Measurements from ENCODE around the gene LGMN. TPM values are rescaled to one million over a fixed set of nuclear protein-coding genes. Genes with fewer than 3 reads are reported as not detected.
A peak's percentile ranks its signal among the peaks of the same experiment; 100 is the strongest.

LGMN gene
- total RNA-seq, 2 donors from 2014 or later = 3.6 to 16.5 TPM

DNA sequence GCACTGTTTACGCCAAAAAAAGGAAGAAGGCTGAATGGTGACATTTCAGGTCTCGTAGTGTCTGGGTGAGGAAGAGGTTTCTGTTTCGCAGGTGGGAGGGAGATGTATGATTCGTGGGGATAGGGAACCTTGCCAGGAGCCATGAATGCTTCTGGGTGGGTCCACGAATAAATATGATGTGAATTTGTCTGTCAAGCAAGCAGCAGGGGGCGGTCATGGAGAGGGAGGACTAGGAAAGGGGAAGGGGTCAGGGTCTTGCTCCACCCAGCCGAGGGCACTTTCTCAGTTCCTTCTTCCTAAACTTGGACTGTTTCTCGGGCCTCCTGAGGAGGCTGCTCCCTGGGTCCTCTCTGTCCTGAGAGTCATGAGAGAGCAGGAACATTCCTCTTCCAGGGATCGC, 72.5 kb downstream of the LGMN start:
- Mint-ChIP-seq H3K4me1 (peaks cover 38% of the 10 kb centered on the region), H3K9me3 (no peaks in the 10 kb centered on the region), H3K36me3 (ENCODE audit: low read depth) (peaks cover 90% of the 10 kb centered on the region), H3K27me3 (no peaks in the 10 kb centered on the region), H3K27ac (peak overlapping the region; percentile 31), H3K4me3 (peak overlapping the region; percentile 63)
- ATAC-seq (replicated peaks) = no peak

DNA sequence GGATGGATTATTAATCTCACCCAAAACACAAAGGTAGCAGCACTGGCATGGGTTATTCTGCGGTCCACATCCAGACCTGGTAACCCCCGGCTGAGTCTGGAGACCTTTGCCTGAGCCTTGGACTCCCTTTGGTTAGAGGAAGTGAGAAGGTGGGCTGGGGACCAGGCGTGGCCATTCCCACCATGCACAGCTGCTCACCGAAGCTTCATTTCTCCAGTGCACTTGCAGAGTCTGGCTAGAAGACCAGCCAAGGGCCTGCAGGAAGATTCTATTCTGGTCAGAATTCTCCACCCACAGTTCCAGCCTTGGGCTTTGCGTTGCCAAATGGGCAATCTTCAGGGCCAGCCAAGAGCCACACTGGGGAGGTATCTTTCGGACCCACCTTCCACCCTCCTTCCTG, 73.0 kb downstream of the LGMN start:
- Mint-ChIP-seq H3K36me3 (ENCODE audit: low read depth) (peaks cover 91% of the 10 kb centered on the region), H3K4me1 (peaks cover 42% of the 10 kb centered on the region), H3K27me3 (no peaks in the 10 kb centered on the region), H3K27ac (peak overlapping the region; percentile 31), H3K9me3 (no peaks in the 10 kb centered on the region), H3K4me3 (peak overlapping the region; percentile 63)
- no peak for ATAC-seq (replicated peaks)

DNA sequence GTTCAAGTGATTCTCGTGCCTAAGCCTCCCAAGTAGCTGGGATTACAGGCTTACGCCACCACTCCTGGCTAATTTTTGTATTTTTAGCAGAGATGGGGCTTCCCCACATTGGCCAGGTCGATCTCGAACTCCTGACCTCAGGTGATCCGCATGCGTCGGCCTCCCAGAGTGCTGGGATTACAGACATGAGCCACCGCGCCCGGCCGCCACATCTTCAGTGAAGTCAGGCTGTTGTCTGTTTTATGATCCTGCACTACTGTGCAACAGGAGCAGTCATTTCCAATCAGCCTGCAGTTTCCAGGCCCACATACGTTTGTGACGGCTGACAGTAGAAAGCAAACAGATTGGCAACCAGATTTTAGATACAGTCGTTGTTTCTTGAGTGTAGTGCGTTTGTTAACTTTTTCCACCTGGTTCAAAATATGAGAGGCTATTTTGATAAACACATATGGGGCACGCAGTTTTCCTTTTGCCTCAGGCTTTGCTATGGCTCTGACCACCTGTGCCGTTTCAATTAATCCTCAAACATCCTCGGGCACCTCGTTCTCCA, 74.8 kb downstream of the LGMN start:
- Mint-ChIP-seq H3K27ac (no peak overlapping the region), H3K4me3 (no peak overlapping the region), H3K4me1 (peaks cover 47% of the 10 kb centered on the region), H3K36me3 (ENCODE audit: low read depth) (peaks cover 80% of the 10 kb centered on the region), H3K9me3 (no peaks in the 10 kb centered on the region), H3K27me3 (no peaks in the 10 kb centered on the region)
- ATAC-seq (replicated peaks) = no peak

DNA sequence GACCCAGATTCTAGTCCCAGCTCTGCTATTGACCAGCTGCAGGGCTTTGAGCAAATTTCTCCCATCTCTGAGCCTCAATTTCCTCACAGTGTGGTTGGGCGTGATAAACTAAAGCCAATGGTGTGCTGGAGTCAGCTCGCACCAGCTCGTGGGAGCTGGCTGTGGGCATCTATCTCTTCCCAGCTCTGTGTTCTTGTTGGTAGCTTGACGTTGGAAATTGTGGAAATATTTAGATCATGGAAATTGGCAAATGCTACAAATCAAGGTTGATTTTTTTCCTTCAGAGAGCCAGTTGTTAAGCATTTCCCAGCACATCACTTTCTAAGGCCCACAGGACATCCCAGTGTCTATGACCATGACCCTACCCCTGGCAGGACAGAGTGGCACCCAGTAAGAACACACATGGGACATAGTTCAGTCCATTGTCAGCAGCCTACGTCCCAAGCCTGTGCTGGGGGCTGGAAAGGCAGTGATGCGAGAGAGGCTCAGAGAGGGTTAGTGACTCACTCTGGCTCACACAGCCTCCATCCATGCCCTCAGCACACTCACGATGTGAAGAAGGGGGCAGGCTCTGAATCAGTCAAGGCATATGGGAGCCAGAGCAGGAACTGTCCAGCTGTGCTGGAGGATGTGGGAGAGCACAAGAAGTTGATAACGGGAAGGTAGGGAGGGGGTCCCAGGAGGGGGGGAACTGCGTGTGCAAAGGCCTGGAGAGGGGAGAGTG, 77.6 kb downstream of the LGMN start:
- no peaks in the 10 kb centered on the region for H3K27me3 Mint-ChIP-seq
- peaks cover 80% of the 10 kb centered on the region for H3K36me3 Mint-ChIP-seq (ENCODE audit: low read depth)
- peak; percentile 84 for ATAC-seq (replicated peaks)
- no peaks in the 10 kb centered on the region for H3K9me3 Mint-ChIP-seq
- peak overlapping the region; percentile 86 for H3K27ac Mint-ChIP-seq
- peaks cover 38% of the 10 kb centered on the region for H3K4me1 Mint-ChIP-seq
- H3K4me3 Mint-ChIP-seq = peak overlapping the region; percentile 71

- Mint-ChIP-seq H3K9me3 (no peaks in the 10 kb centered on the region), H3K27ac (peak overlapping the region; percentile 86), H3K4me3 (peak overlapping the region; percentile 71), H3K36me3 (ENCODE audit: low read depth) (peaks cover 80% of the 10 kb centered on the region), H3K4me1 (peaks cover 38% of the 10 kb centered on the region), H3K27me3 (no peaks in the 10 kb centered on the region)
- ATAC-seq (replicated peaks) = no peak
These were observed 78.3 kb downstream of the LGMN start for GRCh38 chr14:92670160-92670559.

DNA sequence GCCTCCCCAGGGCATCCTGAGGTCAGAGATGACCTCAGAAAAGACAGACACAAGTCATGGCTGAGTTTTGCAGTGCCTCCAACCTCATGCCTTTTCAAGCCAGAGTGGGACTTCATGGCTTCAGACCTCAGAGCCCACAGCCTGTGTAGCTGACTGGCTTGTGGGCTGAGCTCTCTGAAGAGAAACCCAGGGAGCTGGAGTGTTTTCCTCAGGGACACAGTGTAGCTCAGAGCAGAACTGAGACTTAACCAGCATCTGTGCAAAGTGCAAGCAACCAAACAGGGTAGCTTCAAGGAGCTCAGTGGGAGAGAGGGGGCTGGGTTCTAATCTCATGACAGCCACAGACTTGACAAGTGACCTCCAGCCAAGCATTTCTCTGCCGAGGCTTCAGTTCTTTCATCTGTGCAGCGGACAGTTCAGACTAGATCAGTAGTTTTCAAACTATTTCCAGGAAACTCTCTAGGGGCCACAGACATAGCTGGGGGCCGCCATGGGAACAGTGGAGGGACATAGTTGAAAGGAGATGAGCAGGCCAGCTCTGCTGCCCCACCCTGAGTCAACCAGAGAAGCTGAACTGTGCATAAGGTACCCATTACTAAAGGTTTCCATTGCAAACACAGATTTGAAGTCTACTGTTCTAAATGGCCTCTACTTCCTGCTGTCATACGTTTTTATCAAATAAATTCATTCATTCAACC, 80.0 kb downstream of the LGMN start:
- peaks cover 49% of the 10 kb centered on the region for H3K4me1 Mint-ChIP-seq
- H3K9me3 Mint-ChIP-seq = no peaks in the 10 kb centered on the region
- H3K36me3 Mint-ChIP-seq (ENCODE audit: low read depth) = peaks cover 82% of the 10 kb centered on the region
- peak overlapping the region; percentile 71 for H3K4me3 Mint-ChIP-seq
- peak; percentile 81 for ATAC-seq (replicated peaks)
- peak overlapping the region; percentile 86 for H3K27ac Mint-ChIP-seq
- no peaks in the 10 kb centered on the region for H3K27me3 Mint-ChIP-seq

DNA sequence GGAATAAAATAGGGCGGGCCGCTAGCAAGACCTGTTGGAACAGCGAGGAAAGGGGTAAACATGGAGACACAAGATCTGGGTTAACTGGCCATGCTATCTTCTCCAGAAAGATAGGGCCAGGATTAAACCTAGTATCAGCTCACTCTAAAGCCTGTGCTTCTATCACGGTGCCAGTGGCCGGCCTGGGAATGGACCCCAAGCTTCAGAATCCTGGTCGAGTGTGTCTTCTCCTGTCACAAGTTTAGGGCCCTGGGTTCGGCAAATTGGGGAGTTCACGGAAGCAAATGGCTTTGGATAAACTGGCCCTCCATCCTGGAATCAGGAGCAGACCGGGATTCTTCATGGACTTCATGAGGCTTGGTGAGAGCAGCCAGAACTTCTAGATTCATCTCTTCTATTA, 82.2 kb downstream of the LGMN start:
- no peaks in the 10 kb centered on the region for H3K9me3 Mint-ChIP-seq
- H3K27me3 Mint-ChIP-seq = no peaks in the 10 kb centered on the region
- peaks cover 85% of the 10 kb centered on the region for H3K36me3 Mint-ChIP-seq (ENCODE audit: low read depth)
- H3K4me3 Mint-ChIP-seq = peak overlapping the region; percentile 79
- peaks cover 66% of the 10 kb centered on the region for H3K4me1 Mint-ChIP-seq
- ATAC-seq (replicated peaks) = no peak
- peak overlapping the region; percentile 92 for H3K27ac Mint-ChIP-seq

DNA sequence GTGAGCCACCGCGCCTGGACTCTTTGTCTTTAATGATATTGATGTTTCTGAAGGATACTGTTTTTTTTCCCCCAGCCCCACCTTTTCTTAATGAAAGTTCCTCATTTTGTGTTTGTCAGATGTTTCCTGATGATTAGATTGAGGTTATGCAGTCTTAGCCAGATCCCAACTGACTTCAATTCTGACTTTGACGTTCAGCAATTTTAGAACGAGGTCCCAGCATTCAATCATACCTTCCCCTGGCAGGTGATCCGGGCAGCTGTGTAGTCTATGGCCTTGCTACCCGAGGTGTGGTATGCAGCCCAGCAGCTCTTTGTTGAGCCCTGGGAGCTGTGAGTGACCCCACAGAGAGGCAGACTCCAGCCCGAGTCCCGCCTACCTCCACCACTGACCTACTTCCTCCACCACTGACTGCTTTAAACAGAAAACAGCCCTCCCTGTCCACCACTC, 82.7 kb downstream of the LGMN start:
- H3K36me3 Mint-ChIP-seq (ENCODE audit: low read depth) = peaks cover 85% of the 10 kb centered on the region
- H3K4me3 Mint-ChIP-seq = peak overlapping the region; percentile 79
- H3K27ac Mint-ChIP-seq = peak overlapping the region; percentile 92
- H3K4me1 Mint-ChIP-seq = peaks cover 60% of the 10 kb centered on the region
- no peaks in the 10 kb centered on the region for H3K9me3 Mint-ChIP-seq
- H3K27me3 Mint-ChIP-seq = no peaks in the 10 kb centered on the region
- peak; percentile 32 for ATAC-seq (replicated peaks)

- peak overlapping the region; percentile 56 for H3K27ac Mint-ChIP-seq
- peak overlapping the region; percentile 27 for H3K4me3 Mint-ChIP-seq
- no peak for ATAC-seq (replicated peaks)
- H3K27me3 Mint-ChIP-seq = no peaks in the 10 kb centered on the region
- no peaks in the 10 kb centered on the region for H3K9me3 Mint-ChIP-seq
- H3K4me1 Mint-ChIP-seq = peaks cover 57% of the 10 kb centered on the region
- H3K36me3 Mint-ChIP-seq (ENCODE audit: low read depth) = peaks cover 96% of the 10 kb centered on the region
These were observed 85.4 kb downstream of the LGMN start for GRCh38 chr14:92663049-92663448.

DNA sequence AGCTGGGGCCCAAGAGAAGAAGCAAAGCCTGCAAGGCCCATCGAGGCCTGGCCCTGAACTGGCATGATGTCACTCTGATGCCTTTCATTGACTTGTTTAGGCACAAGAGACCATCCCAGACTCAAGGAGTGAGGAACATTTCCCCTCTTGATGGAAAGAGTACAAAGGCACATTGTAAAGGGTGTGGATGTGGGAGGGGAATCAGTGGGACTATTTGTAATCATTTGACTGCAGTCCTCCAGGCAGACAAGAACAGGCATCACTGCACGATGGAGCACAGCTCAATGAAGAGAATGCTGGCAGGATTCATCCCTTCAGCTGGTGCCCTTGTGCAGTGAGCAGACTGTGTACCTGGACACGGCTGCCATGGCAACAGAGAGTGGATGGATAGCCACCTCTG, 87.9 kb downstream of the LGMN start:
- no peak for ATAC-seq (replicated peaks)
- no peaks in the 10 kb centered on the region for H3K27me3 Mint-ChIP-seq
- peak overlapping the region; percentile 93 for H3K27ac Mint-ChIP-seq
- H3K4me1 Mint-ChIP-seq = peaks cover 64% of the 10 kb centered on the region
- no peaks in the 10 kb centered on the region for H3K9me3 Mint-ChIP-seq
- H3K36me3 Mint-ChIP-seq (ENCODE audit: low read depth) = peaks cover 96% of the 10 kb centered on the region
- H3K4me3 Mint-ChIP-seq = peak overlapping the region; percentile 99

DNA sequence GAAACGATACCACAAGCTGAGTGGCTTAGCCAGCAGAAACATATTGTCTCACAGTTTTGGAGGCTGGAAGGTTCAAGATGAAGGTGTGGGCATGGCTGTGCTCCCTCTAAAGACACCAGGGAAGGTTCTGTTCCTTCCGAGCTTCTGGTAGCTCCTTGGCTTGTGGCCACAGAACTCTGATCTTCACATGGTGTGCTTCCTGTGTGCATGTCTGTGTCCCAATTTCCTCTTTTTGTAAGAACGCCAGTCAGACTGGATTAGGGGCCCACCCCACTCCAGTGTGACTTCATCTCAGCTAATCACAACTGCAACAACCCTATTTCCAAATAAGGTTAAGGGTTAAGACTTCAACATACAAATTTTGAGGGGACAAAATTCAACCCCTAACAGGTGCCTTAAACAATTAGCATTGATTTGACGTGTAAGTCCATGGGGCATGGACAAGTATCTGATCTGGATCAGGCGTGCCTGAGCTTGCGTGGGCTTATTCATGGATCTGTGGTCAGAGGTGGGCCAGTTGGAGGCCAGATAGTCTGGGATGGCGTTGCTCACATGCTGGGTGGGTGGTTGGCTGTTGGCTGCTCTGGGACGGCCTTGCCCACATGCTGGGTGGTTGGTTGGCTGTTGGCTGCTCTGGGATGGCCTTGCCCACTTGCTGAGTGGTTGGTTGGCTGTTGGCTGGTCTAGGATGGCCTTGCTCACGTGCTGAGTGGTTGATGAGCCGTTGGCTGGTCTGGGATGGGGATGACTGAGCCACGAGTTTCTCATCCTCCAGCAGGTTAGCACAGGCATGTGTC, 88.5 kb downstream of the LGMN start:
- H3K36me3 Mint-ChIP-seq (ENCODE audit: low read depth) = peaks cover 98% of the 10 kb centered on the region
- H3K4me3 Mint-ChIP-seq = peak overlapping the region; percentile 99
- peak overlapping the region; percentile 93 for H3K27ac Mint-ChIP-seq
- H3K9me3 Mint-ChIP-seq = no peaks in the 10 kb centered on the region
- peaks cover 67% of the 10 kb centered on the region for H3K4me1 Mint-ChIP-seq
- peak; percentile 3 for ATAC-seq (replicated peaks)
- H3K27me3 Mint-ChIP-seq = no peaks in the 10 kb centered on the region

- ATAC-seq (replicated peaks) = no peak
- Mint-ChIP-seq H3K27ac (peak overlapping the region; percentile 93), H3K9me3 (no peaks in the 10 kb centered on the region), H3K4me3 (peak overlapping the region; percentile 99), H3K36me3 (ENCODE audit: low read depth) (peaks cover 98% of the 10 kb centered on the region), H3K4me1 (peaks cover 63% of the 10 kb centered on the region), H3K27me3 (no peaks in the 10 kb centered on the region)
These were observed 89.7 kb downstream of the LGMN start for GRCh38 chr14:92658684-92659083.

DNA sequence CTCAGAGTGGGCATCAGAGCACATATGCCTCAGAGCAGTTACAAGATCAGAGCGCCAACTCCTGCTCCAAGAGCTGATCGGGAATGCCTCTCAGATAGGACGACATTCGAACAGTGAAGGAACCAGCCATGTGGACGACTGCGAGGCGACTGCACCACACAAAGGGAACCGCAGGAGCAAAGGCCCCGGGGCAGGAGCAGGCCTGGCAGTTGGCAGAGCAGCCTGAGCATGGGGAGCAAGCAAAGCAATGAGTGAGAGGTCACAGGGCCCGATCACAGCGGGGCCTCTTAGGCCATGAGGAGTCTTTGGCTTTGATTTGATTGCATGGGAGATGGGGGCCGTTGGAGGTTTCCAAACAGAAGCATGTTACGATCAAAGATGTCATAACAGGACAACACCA, 90.3 kb downstream of the LGMN start:
- no peaks in the 10 kb centered on the region for H3K9me3 Mint-ChIP-seq
- no peak for ATAC-seq (replicated peaks)
- H3K27ac Mint-ChIP-seq = peak overlapping the region; percentile 93
- H3K4me3 Mint-ChIP-seq = peak overlapping the region; percentile 99
- H3K4me1 Mint-ChIP-seq = peaks cover 66% of the 10 kb centered on the region
- H3K36me3 Mint-ChIP-seq (ENCODE audit: low read depth) = peaks cover 98% of the 10 kb centered on the region
- no peaks in the 10 kb centered on the region for H3K27me3 Mint-ChIP-seq

DNA sequence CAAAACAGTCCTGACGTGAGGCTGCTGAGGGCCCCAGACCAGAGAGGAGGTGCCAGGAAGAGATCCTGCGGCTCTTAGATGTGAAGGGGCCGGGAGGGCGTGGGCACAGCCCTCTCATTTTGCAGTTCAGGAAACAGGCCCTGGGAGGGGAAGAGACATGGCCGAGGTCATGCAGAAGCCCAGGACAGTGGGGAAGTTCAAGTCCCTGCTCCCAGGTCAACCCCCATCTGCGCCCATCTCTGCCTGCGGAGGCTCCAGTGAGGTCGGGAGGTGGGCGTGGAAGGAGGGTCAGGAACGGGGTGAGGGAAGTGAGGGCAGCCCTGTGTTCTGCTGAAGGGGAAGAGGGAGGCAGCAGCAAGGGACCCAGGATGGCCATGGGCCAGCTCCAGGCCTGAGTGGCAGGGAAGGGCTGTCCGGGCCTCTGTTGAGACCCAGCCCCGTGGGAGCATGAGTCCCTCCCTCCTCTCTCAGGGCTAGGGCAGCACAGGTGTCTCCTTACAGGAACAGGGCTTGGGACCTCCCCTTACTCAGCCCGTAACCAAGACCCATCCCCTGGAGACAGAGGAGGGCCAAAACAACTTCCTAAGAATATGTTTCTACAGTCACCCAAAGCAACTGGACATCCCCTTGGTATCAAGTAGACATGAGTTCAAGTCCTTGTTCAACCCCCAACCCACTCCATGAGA, 90.8 kb downstream of the LGMN start:
- H3K27ac Mint-ChIP-seq = peak overlapping the region; percentile 93
- H3K9me3 Mint-ChIP-seq = no peaks in the 10 kb centered on the region
- peak overlapping the region; percentile 99 for H3K4me3 Mint-ChIP-seq
- no peak for ATAC-seq (replicated peaks)
- peaks cover 63% of the 10 kb centered on the region for H3K4me1 Mint-ChIP-seq
- peaks cover 96% of the 10 kb centered on the region for H3K36me3 Mint-ChIP-seq (ENCODE audit: low read depth)
- H3K27me3 Mint-ChIP-seq = no peaks in the 10 kb centered on the region

Data from activated T-helper 17 cell treated with anti-CD3 and anti-CD28 coated beads, Interleukin-2, amount 50 U/mL, for 72 hours (primary cell).